NCI-H1694 (cell line): ENCODE data around the gene DUSP22.

ENCODE experiments used
- DNase-seq: peaks from one replicate; lab custom pipeline; 2025; lab: John Stamatoyannopoulos, UW

Gene DUSP22

DNA sequence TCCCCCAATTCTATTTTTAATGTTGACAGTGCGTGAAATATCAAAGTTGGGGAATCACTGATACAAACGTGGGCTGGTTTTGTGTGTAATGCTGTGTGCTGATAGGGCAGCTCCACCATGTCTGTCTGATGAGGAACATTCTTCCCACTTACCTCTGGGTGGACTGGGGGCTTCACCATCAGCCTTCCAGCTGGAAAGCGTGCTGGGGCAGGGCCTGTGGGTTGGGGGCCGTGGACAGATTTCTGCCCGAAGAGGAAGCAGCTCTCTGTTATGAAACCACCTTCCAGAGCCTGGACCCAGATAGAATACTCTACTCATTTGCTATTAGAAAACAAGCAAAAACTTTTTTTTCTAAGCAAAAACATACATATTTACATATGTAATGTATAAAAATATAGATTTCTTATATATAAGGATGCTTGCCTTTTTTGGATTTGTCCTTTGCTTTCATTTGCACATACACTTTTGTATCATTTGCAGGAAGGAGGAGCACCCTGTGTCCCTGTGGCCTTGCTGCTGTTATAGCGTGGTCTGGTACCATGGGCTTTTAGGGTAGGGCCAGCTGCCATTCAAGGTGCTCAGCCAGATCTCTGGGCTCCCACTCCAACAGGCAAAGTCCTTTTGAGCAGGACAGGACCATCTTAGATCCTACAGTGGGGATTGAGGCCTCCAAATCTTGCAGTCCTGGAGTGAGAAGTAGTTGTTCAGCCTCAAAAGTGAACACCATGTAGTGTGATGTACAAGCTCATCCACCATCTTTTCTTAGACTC, 48.1 kb downstream of the DUSP22 start:
- no peak for DNase-seq

DNA sequence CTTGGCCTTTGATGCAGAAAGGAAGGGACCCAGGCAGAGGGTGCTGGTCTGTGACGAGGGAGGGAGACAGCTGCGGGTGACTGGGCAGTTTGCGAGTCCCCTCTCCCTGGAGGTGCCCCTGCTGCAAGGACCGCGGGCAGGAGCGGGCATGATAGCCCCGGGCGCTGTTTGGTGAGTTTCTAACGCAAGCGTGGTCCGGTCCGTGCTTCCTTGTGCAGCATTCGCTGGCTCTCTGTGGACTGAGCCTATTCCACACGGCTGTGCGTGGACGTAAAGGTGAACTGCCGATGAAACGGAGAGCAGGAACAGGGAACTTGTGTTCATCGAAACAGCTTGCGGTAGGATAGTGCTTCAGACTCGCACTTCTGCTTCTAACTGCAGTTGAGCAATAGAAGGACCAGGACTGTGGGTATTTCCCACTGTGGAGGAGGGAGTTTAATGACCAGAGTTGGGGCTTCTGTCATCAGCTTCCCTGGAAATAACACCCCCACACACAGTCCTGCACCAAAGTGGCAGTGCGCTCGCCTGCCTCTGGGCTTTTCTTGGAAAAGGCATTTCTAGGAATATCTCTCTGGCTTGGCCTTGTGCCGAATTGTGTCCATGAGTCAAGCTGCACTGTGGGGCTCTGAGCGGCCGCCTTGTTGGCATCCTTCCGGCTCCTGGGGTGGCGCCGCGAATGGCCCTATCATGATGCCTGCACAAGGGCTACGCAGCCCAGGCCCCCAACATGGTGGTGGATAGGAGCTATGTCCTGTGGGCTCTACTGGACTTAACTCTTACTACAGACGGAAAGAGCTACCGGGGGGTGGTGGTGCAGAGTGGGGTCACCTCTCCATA, 48.9 kb downstream of the DUSP22 start:
- DNase-seq, result no peak

DNA sequence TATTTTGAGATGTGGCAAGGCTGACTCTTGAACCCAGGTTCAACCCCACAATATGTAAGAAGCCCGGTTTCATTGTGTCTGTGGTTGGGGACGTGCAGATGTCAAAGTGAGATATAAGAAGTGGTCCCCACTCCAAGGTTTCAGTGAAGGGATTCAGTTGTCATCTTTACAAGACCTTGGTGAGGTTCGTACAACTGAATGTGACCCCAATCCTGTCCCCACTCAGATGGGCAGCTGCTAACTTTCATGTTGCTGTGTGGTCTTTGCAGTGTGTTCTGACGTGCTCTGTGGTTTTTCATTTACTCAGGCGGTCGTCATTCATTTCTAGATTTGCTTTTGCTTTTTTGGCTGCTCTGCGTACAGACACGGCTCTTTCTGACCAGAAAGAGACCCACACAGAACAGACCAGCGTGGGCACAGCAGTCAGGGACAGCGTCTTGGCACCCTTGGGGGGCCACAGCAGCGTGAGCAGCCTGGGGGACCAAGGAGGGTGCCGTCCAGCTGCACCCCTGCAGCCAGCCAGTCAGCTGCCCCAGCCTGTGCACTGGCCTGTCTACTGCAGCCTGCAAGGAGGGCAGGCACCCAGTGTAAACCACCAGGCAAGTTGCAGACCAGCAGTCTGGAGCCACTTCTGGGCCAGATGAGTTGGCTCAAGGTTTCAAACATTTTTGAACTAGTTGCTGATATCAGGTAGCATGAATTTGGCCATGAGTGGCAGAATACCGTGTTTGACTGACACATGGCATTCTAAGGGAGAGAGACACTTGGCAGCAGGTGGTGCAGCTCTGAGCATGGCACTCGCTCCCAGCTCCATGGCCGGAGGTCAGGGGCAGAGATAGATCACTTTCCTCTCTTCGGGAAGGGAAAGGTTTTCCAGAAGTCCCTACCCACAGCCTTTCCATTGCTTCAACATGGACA, 49.9 kb downstream of the DUSP22 start:
- DNase-seq, result no peak

DNA sequence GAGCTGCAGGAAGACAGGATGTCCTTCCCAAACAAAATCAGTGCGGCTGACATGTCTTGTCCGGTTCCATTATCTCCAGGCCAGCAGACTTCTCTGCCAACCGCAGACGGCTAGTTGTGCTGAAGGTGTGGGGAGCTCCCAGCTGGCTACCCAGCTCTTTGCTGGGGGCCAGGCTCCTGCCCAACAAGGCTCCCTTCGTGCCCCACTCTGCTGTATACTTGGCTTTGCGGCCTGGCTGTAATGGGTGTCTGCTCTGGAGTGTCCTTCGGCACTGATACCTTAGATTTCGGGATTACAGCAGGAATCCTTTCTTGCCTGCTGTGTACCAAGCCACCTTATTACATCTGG, 50.5 kb downstream of the DUSP22 start:
- DNase-seq, result no peak

DNA sequence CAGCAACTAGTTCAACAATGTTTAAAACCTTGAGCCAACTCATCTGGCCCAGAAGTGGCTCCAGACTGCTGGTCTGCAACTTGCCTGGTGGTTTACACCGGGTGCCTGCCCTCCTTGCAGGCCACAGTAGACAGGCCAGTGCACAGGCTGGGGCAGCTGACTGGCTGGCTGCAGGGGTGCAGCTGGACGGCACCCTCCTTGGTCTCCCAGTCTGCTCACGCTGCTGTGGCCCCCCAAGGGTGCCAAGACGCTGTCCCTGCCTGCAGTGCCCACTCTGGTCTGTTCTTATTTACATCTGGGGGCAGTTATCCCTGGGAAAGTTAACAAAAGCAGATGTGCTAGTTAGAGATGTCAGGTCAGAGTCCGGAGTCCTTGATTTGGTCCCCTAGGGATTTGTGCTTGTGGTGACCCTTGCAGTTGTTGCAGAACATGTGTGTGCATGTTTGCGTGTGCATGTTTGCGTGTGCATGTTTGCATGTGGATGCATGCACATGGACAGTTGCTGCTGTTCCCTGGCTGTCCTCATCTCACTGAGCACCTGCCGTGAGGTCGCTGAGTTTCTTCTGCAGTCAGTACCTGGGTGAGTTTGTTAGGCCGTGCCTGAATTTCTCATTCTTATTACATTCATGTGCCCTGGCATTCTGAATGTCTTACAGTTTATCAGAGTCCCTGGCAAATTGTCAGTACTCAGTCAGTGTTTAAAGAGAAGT, 51.1 kb downstream of the DUSP22 start:
- no peak for DNase-seq

DNA sequence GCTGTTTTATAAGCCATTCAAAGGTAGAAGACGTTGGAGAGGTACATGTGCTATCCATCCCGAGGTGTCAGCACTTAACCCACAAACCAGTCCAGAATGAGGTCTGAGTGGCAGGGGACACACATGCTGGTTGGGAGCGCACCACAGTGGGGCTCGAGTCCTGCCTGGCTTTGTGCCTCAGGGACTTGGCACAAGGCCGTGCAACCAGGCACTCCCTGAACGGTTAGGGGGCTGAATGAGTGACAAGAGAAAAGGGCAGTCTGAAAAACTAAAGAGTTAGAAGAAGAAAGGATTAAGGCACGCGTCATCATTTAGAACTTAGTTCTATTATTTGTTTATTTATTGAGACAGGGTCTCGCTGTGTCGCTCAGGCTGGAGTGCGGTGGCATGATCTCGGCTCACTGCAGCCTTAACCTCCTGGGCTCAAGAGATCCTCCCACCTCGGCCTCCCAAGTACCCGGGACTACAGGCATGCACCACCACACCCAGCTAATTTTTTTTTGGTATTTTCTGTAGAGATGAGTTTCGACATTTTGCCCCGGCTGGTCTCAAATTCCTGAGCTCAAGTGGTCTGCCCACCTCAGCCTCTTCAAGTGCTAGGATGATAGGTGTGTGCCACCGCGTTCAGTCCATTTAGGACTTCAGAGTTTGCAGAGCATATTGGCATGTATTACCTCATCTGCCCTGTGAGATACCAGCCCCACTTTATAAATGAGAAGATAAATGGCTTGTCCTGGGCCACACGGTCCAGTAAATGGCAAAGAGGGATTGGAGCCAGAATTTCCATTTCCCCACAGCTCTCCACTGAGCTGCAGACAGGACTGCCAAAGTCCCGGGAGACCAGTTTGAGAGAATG, 51.9 kb downstream of the DUSP22 start:
- no peak for DNase-seq

DNA sequence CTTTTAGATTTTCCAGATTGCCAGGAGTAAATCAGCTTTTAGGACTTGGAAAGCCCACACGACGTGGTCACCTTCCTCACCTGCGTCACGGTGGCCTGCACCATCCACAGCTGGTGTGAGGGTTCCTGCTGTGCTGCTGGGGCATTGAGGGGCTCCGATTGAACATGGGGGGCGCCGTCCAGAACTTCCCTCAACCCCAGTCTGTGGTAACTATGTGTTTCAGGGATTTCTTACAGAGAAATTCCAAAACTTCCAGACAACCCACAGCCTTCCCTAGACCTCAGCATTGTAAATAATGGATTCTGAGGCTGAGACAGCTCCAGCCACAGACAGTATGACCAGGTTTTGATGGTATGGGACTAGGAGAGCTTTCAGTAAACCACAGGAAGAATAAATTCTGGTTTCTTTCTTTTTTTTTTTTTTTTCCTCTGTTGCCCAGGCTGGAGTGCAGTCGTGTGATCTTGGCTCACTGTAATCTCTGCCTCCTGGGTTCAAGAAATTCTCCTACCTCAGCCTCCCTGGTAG, 52.6 kb downstream of the DUSP22 start:
- no peak for DNase-seq

DNA sequence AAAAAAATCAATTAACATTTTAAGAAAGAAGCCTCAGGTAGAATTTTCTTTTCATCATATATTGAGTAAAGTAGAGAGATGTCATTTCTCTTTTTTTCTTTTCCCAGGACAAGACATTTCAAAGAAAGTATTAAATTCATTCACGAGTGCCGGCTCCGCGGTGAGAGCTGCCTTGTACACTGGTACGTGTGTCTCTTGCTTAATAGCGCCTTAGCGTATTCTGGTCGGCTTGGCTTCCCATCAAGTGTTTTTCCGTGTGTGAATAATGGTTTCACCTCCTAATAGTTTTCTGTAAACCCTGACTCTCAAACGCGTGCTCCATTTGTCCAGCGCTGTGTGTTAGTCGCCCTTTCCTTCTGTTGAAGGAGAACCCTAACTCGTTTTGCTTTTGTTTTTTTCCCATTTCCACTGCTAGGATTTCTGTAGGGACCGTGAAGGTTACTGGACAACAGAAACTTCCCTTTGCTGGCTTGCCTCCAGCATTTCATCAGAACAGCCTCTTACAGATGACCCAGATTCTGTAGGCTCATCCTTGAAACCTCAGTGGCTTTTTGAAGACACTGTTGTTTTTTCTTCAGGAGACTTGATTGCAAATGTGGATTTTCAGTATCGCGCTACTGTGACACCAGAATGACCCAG, 53.6 kb downstream of the DUSP22 start:
- no peak for DNase-seq

DNA sequence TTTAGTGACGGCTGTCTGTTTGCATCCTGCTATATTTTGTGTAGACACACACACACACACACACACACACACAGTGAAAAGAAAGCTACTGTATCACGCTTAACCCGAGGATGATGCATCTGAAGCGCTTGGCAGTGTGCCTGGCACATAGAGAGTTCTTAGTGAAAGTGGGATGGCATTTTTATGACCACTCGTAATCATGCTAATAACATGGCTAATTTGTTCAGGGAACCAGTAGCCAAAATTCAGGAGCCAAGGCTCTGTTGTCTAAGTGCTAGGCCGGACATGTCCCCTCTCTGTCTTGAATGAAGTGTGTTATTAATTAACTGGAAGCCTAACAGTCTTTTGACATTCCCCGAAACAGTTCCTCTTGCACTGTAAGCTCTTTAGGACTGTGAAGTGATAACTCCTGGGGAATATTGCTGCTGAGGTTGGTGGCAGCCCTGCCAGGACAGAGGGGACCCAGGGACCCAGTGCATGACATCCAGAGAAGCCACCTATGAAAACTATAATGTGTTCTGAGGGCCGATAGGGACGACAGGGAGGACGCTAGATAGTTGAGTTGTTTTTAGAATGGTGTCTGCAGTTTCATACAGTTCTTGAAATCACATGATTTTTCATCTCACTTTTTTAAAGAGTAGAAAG, 54.2 kb downstream of the DUSP22 start:
- no peak for DNase-seq

DNA sequence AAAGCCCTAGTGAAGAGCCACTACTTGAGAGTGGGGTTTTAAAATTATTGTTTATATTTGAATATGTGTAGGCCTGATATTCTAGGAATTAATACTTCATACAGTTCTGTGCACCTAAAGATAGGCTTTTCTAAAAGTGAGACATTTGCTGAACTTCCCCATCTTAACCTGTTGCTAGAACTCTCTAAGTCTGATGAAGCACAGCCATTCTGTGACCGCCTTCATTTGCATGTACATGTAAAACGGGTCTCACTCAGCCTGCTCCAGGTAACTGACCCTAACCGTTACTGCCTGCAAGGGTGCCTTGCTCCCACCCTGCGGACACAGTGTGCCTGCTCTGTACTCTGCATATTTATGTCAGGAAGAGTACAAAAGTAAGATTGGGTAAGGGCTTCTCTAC, 54.9 kb downstream of the DUSP22 start:
- DNase-seq, result no peak

DNA sequence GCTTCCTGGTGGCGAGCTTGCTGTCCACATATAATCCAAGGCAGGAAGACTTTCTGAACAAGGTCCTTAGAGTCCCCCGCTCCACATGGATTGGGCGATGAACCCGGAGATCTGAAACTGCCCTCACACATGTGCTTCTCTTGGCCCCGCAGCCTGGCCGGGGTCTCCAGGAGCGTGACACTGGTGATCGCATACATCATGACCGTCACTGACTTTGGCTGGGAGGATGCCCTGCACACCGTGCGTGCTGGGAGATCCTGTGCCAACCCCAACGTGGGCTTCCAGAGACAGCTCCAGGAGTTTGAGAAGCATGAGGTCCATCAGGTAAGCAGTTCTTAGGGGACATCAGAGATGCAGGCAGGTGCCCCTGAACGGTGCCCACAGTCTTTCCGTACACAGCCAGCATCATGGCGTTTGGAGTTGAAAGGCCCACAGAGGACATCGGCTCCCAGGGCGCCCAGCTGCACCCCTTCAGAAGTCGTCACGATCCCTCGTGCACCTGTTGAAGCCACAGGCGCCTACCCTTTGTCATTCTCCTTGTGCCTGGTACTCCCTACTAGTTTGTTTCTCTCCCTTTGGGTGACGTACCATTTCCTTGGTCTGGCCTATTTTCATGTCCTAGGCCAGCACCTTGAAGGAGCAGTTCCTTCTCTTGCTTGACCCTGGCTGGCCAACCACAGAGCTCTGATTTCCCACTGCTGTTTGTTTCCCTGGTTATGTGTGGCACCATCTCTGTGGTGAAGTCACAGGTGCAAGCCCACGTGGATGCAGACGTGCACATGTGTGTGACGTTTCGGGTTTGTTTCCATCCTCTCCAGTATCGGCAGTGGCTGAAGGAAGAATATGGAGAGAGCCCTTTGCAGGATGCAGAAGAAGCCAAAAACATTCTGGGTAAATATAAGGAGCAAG, 55.9 kb downstream of the DUSP22 start:
- no peak for DNase-seq

DNA sequence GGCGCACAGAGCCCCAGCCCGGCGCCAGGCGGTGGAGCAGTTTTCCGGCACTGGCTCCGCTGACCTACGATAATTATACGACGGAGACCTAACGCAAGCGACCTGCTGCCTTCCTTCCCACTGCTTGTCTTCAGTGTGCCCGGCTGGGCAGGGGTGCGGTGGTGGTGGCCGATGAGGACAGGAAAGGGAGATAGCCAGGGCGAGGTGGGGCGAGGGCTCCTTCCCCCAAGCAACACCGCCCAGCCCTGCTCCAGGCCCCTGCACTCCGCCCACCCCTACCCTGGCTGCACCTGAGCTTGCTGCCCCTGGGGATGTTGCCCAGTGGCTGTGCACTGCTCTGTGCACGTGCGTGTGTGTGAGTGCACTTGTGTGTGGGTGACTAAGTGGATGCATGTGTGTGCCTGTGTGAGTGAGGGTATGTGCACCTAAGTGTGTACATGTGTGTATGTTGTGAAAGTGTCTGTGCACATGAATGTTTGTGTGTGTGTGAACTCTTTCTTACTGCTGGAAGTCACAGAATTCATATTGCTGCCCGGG, 56.6 kb downstream of the DUSP22 start:
- no peak for DNase-seq

DNA sequence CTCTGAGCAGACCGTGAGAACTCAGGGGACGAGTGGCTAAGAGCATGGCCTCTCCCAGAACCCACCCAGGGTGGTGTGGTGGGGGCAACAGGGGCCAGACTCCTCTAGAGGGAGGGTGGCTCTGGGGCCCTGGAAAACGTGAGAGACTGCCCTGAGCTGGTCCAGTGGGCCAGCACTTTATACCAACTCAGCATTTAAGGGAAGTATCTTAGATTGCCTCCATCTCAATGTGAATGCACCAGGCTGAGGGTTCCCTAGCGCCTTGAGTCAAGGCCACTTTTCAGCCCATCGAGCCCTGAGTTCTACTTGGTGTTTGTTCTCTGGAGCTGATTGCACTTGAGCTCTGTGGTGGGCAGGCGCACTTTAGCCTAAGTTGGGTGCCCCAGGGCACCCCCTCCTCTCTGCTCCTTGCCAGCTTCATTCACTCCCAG, 57.2 kb downstream of the DUSP22 start:
- DNase-seq, result no peak

DNA sequence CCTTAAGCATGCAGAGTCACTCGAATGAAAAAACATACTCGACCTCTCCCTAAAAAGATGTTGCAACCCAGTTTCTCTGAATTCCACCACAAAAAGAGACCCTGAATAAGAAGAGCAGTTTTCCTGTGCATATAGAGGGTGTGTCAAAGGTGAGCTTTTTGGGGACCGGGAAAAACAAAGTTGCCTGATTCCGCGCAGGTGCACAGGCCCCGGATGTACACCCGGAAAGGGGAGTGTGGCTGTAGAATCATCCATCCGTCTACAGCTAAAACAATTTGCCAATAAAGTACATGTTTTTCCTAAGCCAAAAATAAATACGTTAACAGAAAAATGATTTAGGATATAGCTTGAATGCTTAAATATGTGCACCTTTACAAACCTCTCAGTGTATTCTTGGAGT, 58.1 kb downstream of the DUSP22 start:
- DNase-seq, result no peak

DNA sequence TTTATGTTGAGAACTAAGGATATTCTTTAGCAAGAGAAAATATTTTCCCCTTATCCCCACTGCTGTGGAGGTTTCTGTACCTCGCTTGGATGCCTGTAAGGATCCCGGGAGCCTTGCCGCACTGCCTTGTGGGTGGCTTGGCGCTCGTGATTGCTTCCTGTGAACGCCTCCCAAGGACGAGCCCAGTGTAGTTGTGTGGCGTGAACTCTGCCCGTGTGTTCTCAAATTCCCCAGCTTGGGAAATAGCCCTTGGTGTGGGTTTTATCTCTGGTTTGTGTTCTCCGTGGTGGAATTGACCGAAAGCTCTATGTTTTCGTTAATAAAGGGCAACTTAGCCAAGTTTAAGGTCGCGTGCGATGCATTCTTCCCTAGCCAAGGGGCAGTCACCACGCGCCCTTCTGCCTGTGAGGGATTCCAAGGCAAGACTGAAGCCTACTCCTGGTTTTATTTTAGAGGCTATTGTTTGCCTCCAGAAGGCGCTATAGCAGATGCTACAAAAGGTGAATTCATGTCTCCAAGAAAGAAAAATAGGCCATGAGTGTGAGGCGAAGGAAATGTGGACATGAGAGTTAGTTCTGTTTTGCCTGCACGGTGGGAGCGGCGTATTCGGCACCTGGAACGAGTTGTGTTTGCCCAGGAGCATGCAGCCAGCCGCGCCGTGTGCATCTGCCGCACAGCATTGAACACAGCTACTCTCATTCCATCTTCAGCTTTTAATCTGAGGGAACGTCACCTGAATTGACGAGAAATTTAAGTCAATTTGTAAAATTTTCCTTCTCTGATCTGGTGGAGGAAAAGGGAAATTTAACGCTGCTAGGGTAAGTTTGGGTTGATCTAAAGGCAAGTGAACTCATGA, 59.0 kb downstream of the DUSP22 start:
- DNase-seq, result no peak

DNA sequence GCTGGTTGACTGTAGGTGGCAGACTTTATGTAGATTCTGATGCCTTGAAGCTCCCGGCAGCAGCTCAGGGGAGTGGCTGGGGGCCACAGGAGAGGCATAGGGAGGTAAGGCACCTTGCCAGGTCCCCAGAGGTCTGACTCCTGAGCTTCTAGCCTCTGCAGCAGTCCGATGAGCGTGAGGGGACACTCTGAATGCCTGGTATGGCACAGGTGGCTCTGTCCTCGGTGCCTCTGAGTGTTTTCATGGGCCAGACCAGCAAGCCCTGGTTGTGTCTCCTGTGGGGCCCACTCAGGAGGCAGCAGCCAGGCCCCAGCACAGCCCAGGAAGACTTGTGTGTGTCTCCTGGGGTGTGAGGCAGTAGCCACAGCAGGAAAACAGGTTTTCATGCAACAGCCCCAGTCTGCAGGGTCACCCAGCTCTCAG, 59.6 kb downstream of the DUSP22 start:
- DNase-seq, result no peak

DNA sequence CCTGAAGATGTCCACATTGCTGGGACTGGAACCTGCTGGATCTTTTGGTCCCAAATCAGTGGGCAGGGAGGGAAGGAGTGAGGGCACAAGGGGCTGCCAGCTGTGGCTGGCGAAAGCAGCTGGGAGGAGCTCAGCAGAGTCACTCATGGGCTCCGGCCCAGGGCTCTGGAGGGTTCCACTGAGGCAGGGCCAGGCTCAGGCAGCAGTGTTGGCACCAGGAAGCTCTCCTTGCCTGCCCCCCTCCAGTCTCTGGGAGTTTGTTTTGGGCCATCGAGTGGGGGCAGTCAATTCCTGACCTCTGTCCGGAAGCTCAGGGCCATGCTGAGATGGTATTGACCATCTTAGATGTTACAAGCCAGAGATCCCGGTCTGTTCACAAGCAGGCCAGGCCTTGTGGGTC, 60.2 kb downstream of the DUSP22 start:
- DNase-seq, result no peak
